GM12874 (cell line): Measurements from ENCODE around the gene MRPS11.

Experiments
- TF ChIP-seq, protein P1 (sequence below): IDR thresholded peaks from 2 replicates; pipeline ENCODE4 v1.5.1; 2011; ENCODE audit warnings: low read depth, mild to moderate bottlenecking, control low read depth, low read length, moderate library complexity; ENCODE audit not compliant: insufficient read depth

MRPS11 gene

DNA sequence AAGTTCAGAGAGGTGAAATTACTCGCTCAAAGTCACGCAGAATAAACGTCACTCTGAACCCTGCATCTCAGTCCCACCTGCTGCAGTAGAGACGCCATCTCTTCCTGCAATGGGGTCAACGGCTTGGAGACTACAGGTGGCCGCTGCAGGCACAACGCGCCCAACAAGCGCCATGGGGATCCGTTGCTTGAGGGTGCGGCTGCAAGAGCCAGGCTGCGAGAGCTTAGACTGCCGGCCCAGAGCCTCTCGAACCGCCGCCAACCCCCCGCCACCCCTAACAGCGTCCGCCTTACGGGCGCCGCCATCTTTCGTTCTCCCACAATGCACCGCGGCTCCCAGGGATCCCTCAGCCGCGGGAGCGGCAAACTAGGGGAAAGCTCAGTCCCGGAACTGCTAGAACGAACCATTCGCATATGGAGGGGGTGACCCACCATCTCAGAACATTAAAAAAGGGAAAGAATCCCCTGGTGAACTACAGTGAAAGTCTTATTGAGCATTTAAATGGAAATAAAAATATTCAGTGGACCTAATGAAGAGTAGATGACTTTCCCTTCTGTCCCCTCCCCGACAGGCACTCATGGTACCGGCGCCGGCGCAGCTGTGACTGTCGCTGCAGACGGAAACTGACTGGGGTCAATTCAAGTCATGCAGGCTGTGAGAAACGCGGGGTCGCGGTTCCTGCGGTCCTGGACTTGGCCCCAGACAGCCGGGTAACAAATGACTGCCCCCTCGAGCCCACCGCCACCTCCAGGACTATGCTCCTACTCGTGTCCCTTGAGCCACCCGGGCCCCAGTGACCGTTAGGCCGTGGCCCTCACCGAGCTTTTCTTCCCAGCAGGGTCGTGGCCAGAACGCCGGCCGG lies at the start of gene MRPS11, which contains the start of gene MRPL46:
Gene MRPS11, plus strand, starts transcription at position 636 of the 862 bp plus-strand sequence. Its CDS starts 10 bp downstream, at position 646.
Gene MRPL46, minus strand, starts transcription at position 316 of the 862 bp plus-strand sequence. Its CDS starts 11 bp downstream, at position 305.
- TF ChIP-seq, protein P1, sequence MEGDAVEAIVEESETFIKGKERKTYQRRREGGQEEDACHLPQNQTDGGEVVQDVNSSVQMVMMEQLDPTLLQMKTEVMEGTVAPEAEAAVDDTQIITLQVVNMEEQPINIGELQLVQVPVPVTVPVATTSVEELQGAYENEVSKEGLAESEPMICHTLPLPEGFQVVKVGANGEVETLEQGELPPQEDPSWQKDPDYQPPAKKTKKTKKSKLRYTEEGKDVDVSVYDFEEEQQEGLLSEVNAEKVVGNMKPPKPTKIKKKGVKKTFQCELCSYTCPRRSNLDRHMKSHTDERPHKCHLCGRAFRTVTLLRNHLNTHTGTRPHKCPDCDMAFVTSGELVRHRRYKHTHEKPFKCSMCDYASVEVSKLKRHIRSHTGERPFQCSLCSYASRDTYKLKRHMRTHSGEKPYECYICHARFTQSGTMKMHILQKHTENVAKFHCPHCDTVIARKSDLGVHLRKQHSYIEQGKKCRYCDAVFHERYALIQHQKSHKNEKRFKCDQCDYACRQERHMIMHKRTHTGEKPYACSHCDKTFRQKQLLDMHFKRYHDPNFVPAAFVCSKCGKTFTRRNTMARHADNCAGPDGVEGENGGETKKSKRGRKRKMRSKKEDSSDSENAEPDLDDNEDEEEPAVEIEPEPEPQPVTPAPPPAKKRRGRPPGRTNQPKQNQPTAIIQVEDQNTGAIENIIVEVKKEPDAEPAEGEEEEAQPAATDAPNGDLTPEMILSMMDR: no peak

DNA sequence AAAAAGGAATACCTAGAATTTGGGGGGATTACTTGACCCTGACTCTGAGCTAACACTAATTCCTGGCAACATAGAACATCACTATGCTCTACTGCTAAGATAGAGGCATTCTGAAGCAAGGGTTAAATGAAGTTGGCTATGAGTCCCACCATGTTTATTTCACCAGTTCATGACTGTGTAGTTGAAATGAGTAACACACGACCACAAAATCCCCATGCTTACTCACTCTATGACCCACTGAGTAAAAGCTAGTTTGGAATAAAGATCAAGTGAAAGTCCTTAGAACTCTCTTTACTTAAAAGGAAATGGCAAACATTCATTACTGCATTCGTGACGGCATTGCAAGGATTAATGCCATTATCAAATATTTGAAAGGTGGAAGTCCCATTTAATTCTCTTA lies 47.7 kb upstream of the MRPS11 start:
- TF ChIP-seq, protein P1: no peak

DNA sequence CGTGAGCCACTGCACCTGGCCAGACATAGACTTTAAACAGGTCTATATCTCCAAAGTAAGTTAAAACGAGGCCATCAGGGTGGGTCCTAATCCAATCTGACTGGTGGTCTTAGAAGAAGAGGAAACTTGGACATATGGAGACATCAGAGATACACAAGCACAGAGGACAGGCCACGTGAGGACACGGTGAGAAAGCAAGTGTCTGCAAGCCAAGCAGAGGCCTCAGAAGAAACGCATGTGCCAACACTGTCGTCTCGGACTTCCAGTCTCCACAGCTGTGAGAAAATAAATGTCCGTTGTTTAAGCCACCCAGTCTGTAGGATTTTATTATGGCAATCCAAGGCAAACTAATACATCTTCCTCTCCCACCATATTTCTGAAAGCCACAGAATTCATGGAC lies 44.2 kb upstream of the MRPS11 start:
- TF ChIP-seq, protein P1: no peak

DNA sequence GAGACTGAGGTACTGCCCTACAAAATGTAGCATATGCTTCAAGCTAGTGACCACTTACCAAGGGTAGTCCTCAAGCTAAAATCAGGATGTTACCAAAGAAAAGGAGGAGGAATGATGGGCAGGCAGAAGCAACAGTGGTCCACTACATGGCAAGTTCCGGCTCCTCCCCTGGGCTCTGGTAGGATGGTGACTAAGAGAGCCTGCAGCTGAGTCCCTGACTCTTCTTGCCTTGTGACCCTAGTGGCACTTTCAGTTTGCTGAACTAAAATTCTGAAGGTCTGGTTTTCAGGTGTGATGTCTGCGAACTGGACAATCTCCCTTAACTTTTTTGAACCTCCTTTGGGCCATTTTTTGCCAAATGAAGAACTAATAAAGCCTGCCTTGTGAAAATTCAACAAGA lies 41.2 kb upstream of the MRPS11 start:
- TF ChIP-seq, protein P1: no peak

DNA sequence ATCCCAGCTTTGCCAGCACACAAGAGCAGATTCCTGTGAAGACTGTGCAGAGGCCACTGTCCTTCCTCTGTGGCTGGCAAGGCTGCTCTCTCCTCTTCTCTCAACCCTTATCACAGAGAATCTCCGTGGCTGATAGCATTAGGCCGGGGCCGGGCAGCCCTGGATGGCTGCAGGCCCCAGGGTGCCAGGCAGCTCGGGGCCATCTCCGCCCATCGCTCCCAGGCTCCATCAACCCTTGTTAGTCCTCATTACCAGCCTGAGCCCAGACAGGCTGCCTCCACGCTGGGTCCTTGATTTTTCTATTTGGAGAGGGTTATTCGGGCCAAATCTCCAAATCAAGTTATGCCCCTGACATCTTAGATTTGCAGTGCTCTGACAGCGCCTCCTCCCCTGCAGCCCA lies 39.5 kb upstream of the MRPS11 start:
- TF ChIP-seq, protein P1: no peak

DNA sequence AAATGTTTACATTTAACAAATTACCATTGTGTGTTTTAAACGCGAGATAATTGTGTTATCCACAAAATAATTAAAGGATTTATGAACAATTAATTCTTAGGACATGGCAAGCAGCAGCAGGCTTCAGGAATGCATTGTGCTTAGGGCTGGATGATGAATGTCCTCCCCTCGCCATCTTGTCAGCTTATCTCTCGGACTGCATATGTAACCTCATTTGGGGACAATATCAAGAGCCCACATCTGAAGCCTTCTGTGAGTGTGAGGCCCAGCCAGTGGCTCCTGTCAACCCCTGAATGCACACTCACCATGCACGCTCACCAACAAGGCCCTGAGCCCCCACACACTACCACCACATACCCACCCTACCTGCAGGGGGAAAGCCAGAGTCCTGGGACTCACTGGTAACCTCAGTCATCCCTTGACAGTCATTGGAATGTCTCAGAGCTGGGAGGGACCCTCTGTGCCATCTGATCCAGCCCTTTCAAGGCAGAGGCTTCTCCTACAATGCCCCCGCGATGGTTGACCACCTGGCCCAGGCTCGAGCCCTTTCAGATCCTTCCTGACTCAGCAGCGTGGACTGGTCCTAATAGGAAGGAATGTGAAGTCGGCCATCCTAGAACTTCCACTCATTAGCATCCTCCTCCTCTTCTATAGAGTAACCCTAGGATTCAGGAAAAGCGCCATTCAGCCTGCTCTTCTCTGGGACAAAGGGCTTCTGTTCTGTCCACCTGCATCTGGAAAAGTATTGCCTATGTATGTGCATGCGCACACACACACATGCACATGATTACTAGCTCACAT lies 38.5 kb upstream of the MRPS11 start:
- TF ChIP-seq, protein P1: no peak

DNA sequence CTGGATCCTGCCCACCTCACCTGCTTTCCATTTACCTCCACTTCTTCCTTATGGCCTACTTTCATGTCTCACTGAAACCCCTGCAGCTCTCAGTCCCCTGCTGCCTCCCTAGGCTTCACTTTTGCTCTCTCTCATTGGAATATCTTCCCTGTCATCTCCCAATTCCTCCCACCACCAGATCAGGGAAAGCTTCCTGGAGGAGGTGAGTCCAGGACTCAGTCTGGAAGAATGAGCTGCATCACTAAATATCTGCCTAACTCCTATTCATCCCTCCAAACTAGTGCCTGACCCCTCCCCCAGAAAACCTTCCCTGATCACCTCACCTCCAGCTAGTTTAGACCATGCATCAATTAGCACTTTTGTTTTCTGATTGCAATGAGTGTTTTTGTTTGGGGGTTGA lies 37.5 kb upstream of the MRPS11 start:
- TF ChIP-seq, protein P1: no peak
